HEK293T (cell line): ENCODE measurements around the gene WWC1.

Experiments used
- BHLHE40 ChIP-seq: fragments of 450-650 bp; IDR thresholded peaks from 2 replicates; pipeline ENCODE4 v1.6.1; 2016; ENCODE audit warnings: mild to moderate bottlenecking, moderate library complexity, borderline replicate concordance
- ELF4 ChIP-seq: fragments of 450-650 bp; IDR thresholded peaks from 2 replicates; pipeline ENCODE4 v1.6.1; 2017; ENCODE audit warnings: antibody characterized with exemption
- FOXM1 ChIP-seq: fragments of 450-650 bp; IDR thresholded peaks from 2 replicates; pipeline ENCODE4 v1.6.1; 2017; ENCODE audit warnings: mild to moderate bottlenecking, borderline replicate concordance

DNA sequence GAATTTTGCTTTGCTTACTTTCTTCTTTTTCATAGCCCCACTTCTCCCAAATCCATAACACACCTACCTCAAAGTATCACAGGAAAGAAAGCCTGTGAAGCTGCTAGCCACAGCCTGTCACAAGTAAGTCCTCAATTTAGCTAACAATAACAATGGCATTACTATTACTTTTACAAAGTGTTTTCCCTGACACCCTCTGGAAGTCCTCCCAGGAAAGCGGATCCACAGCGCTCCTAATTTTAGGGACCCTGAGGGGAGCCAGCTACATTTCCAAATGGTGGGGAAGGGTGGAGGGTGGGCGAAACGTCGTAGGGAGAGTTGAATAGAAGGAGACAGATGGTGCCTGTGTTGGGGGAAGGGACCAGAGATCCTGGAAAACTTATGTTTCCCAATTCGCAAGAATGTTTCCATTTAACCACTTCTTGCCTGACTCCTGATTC is 523 bp upstream of the WWC1 start:
- TF ChIP-seq FOXM1 (no peak), BHLHE40 (no peak), ELF4 (no peak)
